Activated CD4-positive, alpha-beta T cell treated with anti-CD3 and anti-CD28 coated beads, Interleukin-2, amount 10 ng/mL, durations not matched to agents 7 days and 5 days (primary cell): ENCODE data around the gene TMEM165. TPM values are rescaled to one million over a fixed set of nuclear protein-coding genes. Genes with fewer than 3 reads are reported as not detected.

Source experiments
- CTCF ChIA-PET: fragments of 350-600 bp; sonication (Branson Sonifier 250); formaldehyde crosslinking; loops from one replicate; lab custom pipeline; 2021; ENCODE audit warnings: antibody characterized with exemption; lab: Charles Lee
- POLR2A ChIA-PET: fragments of 350-600 bp; sonication (Branson Sonifier 250); formaldehyde crosslinking; loops from one replicate; lab custom pipeline; 2021; ENCODE audit warnings: antibody characterized with exemption; lab: Charles Lee
- DNase-seq: peaks from one replicate; pipeline ENCODE4 v3.0.0-alpha.2; 2020
- H3K27ac Mint-ChIP-seq: one replicate; pipeline ENCODE4 v1.8.0; 2021; ENCODE audit warnings: mild to moderate bottlenecking, moderate library complexity, mixed read lengths
- H3K27me3 Mint-ChIP-seq: one replicate; pipeline ENCODE4 v1.8.0; 2021; ENCODE audit warnings: mixed read lengths
- H3K36me3 Mint-ChIP-seq: one replicate; pipeline ENCODE4 v1.8.0; 2021; ENCODE audit warnings: low read depth, mixed read lengths
- H3K4me1 Mint-ChIP-seq: one replicate; pipeline ENCODE4 v1.8.0; 2021; ENCODE audit warnings: mixed read lengths
- H3K4me3 Mint-ChIP-seq: one replicate; pipeline ENCODE4 v1.8.0; 2021; ENCODE audit warnings: mild to moderate bottlenecking, moderate library complexity, mixed read lengths
- H3K9me3 Mint-ChIP-seq: one replicate; pipeline ENCODE4 v1.8.0; 2021; ENCODE audit warnings: mixed read lengths
- total RNA-seq, 2 experiments: library from RNA; stranded (reverse); gene quantifications; one replicate each; pipeline ENCODE4 v1.2.3, GENCODE V29; 2021

The TMEM165 gene
- total RNA-seq, 2 experiments from 2014 or later, result 61.8 to 61.9 TPM

DNA sequence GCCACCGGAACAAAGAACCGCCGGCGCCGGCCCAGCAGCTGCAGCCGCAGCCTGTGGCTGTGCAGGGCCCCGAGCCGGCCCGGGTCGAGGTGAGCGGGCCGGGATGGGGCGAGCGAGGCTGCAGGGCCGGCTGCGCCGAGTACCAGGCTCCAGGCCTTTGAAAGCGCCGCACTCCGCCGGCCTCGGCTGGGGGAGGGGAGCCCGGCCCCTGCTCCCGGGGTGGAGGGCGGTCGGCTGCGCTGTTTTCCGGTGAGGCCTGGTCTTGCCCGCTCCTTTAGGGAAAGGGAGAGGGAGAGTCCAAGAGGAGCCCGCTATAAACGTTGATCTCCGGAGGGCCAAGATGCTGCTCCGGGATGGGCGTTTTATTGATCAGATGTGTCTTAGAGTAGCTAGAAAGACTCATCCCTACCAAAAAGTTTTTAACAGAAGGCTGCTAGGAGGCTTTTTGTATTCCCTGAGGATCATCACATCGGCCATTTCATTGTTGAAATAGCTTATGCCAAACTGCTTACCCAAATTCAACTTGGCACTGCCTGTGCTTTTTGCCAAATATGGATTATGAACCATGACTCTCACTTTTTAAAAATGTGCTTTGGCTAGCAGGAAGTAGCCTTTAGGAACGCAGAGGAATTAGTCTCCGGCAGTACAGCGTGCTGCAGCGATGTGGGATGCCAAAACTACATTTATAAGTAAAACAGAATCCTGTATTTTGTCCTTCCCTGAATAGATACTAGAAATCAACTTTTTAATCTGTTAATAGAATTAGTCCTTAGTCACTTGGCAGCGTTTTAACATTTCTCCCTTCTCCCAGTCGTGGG is 760 bp downstream of the TMEM165 start:
- peak overlapping the region; percentile 82 for H3K27ac Mint-ChIP-seq
- H3K4me1 Mint-ChIP-seq, result peaks cover 47% of the 10 kb centered on the region
- POLR2A ChIA-PET, result no interaction called here

DNA sequence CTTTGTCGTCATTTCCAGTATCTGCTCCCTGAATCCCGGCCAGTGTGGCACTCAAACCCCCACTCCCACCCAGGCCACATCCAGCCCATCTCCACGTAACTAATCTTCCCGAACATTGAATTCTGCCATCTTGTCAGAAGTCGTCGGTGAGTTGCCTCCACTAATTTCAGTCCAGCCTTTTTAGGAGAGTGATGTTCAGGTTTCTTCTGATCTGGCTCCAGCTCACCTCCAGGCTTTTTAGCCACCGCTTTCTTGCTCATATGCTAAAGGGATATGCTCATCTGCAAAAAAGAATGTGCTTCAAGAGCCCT is 1.3 kb downstream of the TMEM165 start:
- CTCF ChIA-PET, result no interaction called here
- Mint-ChIP-seq H3K27me3 (no peaks in the 10 kb centered on the region), H3K4me3 (peak overlapping the region; percentile 84), H3K4me1 (peaks cover 47% of the 10 kb centered on the region), H3K27ac (peak overlapping the region; percentile 82), H3K9me3 (no peaks in the 10 kb centered on the region), H3K36me3 (peaks cover 33% of the 10 kb centered on the region)
- no peak for DNase-seq
- POLR2A ChIA-PET, result no interaction called here

More for the DNA sequence above, 760 bp downstream of the TMEM165 start:
- Mint-ChIP-seq H3K9me3 (no peaks in the 10 kb centered on the region), H3K27me3 (no peaks in the 10 kb centered on the region), H3K4me3 (peak overlapping the region; percentile 89), H3K36me3 (peaks cover 33% of the 10 kb centered on the region)
- peak; percentile 18 for DNase-seq
- CTCF ChIA-PET, result interaction anchor here (1.1 to 2.0 kb wide), 5 partner anchors 12 to 149 kb away, joined by 3 to 10 read pairs (median 4); partner anchors contain the start of gene SRD5A3

DNA sequence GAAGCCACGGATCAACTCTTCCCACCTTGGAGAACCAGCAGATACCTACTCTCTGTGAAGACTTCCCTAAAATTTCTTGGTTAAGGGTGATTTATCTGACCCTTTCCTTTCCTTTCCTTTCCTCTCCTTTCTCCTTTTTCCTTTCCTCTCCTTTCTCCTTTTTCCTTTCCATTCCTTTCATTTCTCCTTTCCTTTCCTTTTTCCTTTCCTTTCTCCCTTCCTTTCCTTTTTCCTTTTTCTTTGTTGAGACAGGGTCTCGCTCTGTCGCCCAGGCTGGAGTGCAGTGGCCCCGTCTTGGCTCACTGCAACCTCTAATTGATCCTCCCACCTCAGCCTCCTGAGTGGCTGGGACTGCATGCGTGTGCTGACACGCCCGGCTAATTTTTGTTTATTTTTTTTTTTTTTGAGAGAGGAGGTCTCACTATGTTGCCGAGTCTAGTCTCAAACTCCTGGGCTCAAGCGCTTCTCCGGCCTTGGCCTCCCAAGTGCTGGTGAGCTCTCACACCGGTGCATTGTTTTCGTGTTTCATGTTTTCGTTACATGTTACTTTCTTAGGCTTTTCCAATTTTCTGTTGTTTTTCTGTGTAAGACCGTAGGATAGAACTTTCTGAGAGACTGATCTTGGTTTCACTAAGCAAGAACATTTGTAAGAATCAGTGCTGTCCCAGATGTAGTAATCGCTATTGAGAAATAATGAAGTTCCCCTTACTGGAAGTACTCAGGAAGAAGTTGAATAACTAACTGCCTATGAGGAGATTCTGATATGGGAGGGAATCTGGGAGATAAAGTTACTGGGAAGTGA is 2.0 kb downstream of the TMEM165 start:
- Mint-ChIP-seq H3K4me3 (peak overlapping the region; percentile 84), H3K9me3 (no peaks in the 10 kb centered on the region), H3K27me3 (no peaks in the 10 kb centered on the region), H3K4me1 (peaks cover 47% of the 10 kb centered on the region), H3K36me3 (peaks cover 33% of the 10 kb centered on the region), H3K27ac (peak overlapping the region; percentile 82)
- ChIA-PET POLR2A (no interaction called here), CTCF (interaction anchor here (0.6 kb wide), 1 partner anchor 13 kb away, joined by 3 read pairs; no protein-coding TSS in a partner anchor)
- DNase-seq, result no peak

DNA sequence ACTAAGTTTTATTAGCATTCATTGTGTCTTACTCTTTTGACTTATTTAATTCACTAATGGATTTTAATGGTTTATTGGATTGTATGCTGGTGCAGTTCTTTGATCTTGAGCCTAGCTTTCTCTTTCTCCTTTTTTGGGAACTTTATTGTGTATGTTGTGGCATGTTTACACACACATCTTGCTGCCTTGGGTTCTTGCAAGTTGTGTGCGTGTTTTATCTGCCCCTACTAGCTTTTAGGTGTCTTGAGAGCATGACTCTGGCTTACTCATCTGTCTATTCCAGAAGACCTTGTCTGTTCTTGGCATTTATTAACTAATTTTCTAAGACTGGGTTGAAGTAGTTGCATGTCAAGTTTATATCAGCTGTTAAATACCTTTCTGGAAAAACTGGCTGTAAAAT is 2.7 kb downstream of the TMEM165 start:
- peaks cover 38% of the 10 kb centered on the region for H3K36me3 Mint-ChIP-seq
- peak overlapping the region; percentile 84 for H3K4me3 Mint-ChIP-seq
- no peaks in the 10 kb centered on the region for H3K27me3 Mint-ChIP-seq
- H3K4me1 Mint-ChIP-seq, result peaks cover 51% of the 10 kb centered on the region
- peak overlapping the region; percentile 46 for H3K27ac Mint-ChIP-seq
- ChIA-PET POLR2A (interaction anchor here (0.7 kb wide), 1 partner anchor 550 kb away, joined by 3 read pairs; no protein-coding TSS in a partner anchor), CTCF (interaction anchor here (1.3 to 1.7 kb wide), 2 partner anchors 15 to 21 kb away, joined by 3 to 4 read pairs; no protein-coding TSS in a partner anchor)
- DNase-seq, result no peak
- no peaks in the 10 kb centered on the region for H3K9me3 Mint-ChIP-seq

DNA sequence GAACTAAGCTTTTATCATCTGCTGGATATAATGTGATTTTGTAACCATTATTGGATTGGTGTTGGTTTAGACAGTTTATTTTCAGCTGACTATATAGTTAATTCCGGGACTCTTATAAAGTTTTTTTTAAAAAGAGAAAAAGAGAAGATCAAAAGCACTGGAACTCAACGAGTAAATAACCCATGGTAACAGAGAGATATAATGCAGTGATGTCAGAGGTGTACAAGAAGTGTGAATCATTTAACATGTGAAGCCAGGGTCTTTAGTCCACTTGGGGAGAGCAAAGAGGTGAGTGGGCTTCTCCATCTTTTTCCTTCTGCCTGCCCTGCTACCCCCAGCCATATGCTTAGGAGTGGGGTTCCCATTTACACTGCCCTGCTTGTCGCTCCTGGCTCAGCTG is 3.2 kb downstream of the TMEM165 start:
- DNase-seq, result no peak
- Mint-ChIP-seq H3K9me3 (no peaks in the 10 kb centered on the region), H3K4me3 (peak overlapping the region; percentile 84), H3K4me1 (peaks cover 56% of the 10 kb centered on the region), H3K36me3 (peaks cover 43% of the 10 kb centered on the region), H3K27me3 (no peaks in the 10 kb centered on the region), H3K27ac (peak overlapping the region; percentile 73)
- ChIA-PET POLR2A (interaction anchor here (0.7 kb wide), 1 partner anchor 549 kb away, joined by 3 read pairs; no protein-coding TSS in a partner anchor), CTCF (interaction anchor here (1.3 to 1.7 kb wide), 3 partner anchors 15 to 550 kb away, joined by 3 to 4 read pairs (median 3); partner anchors contain the start of gene CEP135)

DNA sequence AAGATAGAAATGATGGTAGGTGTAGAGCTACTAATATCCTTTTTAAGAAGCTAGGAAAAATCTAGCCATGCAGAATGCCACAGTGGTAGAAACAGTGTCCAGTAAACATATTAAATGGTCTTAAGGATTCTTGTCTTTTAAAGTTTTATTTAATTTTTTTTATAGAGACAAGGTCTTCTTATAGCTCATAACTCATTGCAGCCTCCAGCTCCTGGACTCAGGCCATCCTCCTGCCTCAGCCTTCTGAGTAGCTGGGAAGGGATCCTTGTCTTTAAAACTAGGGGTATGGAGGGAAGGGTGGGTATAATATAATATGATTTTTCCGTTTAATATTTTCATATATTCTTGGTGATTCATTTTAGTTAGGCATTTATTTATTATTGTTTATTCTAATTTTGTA is 3.8 kb downstream of the TMEM165 start:
- POLR2A ChIA-PET, result interaction anchor here (0.6 kb wide), 1 partner anchor 146 kb away, joined by 3 read pairs; no protein-coding TSS in a partner anchor
- no peaks in the 10 kb centered on the region for H3K9me3 Mint-ChIP-seq
- CTCF ChIA-PET, result interaction anchor here (1.3 to 1.7 kb wide), 3 partner anchors 16 to 549 kb away, joined by 3 to 4 read pairs (median 3); partner anchors contain the start of gene CEP135
- peaks cover 54% of the 10 kb centered on the region for H3K4me1 Mint-ChIP-seq
- H3K4me3 Mint-ChIP-seq, result no peak overlapping the region
- H3K27me3 Mint-ChIP-seq, result no peaks in the 10 kb centered on the region
- no peak overlapping the region for H3K27ac Mint-ChIP-seq
- DNase-seq, result no peak
- H3K36me3 Mint-ChIP-seq, result peaks cover 47% of the 10 kb centered on the region

DNA sequence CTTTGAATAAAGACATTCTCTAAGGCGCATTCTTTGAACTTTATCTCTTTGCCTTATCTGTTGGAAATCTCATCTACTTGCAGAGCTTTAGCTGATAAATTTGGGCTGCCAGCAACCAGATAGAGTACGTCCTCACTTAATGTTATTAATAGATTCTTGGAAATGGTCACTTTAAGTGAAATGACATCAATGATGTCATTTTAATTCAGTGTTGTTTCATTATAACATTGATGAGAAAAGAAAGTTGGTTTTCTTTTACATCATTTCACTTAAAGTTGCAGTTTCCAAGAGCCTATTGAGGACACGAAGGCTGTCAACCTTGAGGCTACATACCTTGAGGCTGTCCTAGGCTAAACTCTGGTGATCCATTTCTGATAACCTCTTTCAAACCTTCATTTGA is 9.3 kb downstream of the TMEM165 start:
- Mint-ChIP-seq H3K36me3 (peaks cover 47% of the 10 kb centered on the region), H3K4me1 (peaks cover 47% of the 10 kb centered on the region), H3K9me3 (no peaks in the 10 kb centered on the region), H3K4me3 (no peak overlapping the region), H3K27me3 (no peaks in the 10 kb centered on the region), H3K27ac (no peak overlapping the region)
- ChIA-PET CTCF (no interaction called here), POLR2A (no interaction called here)
- DNase-seq, result no peak

DNA sequence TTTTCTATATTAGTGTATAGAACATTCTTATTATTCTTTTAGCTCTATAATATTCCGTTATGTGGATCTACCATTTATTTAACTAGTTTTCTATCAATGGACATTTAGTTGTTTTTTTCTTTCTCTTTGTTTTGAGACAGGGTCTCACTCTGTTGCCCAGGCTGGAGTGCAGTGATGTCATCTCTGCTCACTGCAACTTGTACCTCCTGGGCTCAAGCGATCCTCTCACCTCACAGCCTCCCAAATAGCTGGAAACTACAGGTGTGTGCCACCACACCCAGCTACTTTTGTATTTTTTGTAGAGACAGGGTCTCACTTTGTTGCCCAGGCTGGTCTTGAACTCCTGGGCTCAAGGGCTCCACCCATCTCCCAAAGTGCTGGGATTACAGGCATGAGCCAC is 10.8 kb downstream of the TMEM165 start:
- Mint-ChIP-seq H3K27me3 (no peaks in the 10 kb centered on the region), H3K4me1 (peaks cover 45% of the 10 kb centered on the region), H3K4me3 (no peak overlapping the region), H3K9me3 (no peaks in the 10 kb centered on the region), H3K36me3 (peaks cover 40% of the 10 kb centered on the region), H3K27ac (no peak overlapping the region)
- CTCF ChIA-PET, result no interaction called here
- no peak for DNase-seq
- POLR2A ChIA-PET, result no interaction called here

DNA sequence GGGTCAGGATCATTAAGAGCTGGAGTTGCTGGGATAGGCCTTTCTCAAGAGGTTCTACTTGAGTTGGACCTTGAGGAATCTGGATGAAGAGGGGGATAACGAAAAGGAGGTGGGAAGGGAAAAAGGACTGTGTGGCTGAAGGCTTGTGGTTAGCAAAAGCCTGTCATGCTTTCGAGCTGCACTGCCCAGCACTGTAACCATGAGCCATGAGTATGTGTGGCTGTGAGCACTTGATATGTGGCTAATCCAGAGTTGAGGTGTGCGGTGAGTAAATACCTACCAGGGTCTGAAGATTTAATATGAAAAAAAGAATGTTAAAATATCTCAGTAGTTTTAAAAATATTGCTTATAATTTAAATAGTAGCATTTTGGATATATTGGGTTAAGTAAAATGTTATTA is 11.4 kb downstream of the TMEM165 start:
- peaks cover 48% of the 10 kb centered on the region for H3K4me1 Mint-ChIP-seq

DNA sequence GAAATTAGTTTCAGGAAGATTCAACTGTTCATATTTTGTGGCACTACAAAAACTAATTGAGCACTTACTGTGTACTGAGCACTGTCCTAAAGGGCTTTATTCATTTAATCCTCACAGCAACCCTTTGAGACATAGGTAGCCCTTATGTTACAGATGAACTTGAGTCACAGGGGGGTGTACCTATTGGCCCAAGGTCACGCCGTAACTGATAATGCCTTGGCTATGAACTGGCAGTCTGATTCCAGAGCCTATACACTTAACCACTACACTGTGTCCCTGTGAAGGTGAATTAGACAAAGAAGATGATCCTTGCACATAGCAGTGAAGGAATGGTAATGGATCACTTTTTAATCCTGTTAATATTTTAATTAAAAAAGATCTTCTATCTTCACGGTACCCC is 12.0 kb downstream of the TMEM165 start:
- peaks cover 44% of the 10 kb centered on the region for H3K36me3 Mint-ChIP-seq
- no peak overlapping the region for H3K4me3 Mint-ChIP-seq
- H3K27me3 Mint-ChIP-seq, result no peaks in the 10 kb centered on the region
- peaks cover 48% of the 10 kb centered on the region for H3K4me1 Mint-ChIP-seq
- H3K27ac Mint-ChIP-seq, result no peak overlapping the region
- DNase-seq, result no peak
- POLR2A ChIA-PET, result no interaction called here
- H3K9me3 Mint-ChIP-seq, result no peaks in the 10 kb centered on the region
- CTCF ChIA-PET, result interaction anchor here (0.6 kb wide), 1 partner anchor 12 kb away, joined by 3 read pairs; the partner anchor contains the start of gene TMEM165

More for the DNA sequence above, 11.4 kb downstream of the TMEM165 start:
- no peaks in the 10 kb centered on the region for H3K9me3 Mint-ChIP-seq
- H3K27me3 Mint-ChIP-seq, result no peaks in the 10 kb centered on the region
- no peak for DNase-seq
- no peak overlapping the region for H3K4me3 Mint-ChIP-seq
- H3K27ac Mint-ChIP-seq, result no peak overlapping the region
- H3K36me3 Mint-ChIP-seq, result peaks cover 44% of the 10 kb centered on the region
- CTCF ChIA-PET, result interaction anchor here (0.6 kb wide), 1 partner anchor 12 kb away, joined by 3 read pairs; the partner anchor contains the start of gene TMEM165
- POLR2A ChIA-PET, result no interaction called here

DNA sequence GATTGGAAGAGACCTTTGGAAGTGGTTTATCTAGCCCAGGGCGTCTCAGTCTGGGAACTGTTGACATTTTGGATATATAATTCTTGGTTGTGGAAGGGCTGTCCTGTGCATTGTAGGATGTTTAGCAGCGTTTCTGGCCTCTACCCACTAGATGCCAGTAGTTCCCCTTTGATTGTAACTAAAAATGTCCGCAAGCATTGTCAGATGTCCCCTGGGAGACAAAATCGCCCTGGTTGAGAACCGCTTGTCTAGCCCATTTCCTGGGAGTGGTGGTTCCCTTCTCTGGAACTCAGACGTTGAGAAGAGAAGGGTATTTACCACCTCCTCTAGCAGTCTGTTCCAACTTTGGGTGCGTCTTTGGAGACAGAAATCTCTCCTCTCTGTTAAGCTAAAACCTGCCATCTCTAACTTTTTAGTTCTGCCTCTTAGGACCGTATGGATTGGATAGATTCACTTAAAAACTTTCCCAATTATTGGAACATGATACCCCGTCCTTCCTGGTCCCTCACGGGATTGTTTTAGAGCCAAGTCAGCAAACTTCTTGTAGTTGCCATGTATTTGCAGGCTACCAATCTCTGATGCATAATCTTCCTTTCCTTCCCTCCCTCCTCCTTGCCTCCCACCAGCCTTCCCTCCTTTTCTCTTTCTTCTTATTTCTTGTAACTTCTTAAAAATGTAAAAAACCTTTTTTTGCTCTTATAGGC is 13.9 kb downstream of the TMEM165 start:
- Mint-ChIP-seq H3K9me3 (no peaks in the 10 kb centered on the region), H3K27me3 (no peaks in the 10 kb centered on the region), H3K4me3 (no peak overlapping the region), H3K27ac (peak overlapping the region; percentile 63), H3K4me1 (peaks cover 38% of the 10 kb centered on the region), H3K36me3 (peaks cover 33% of the 10 kb centered on the region)
- POLR2A ChIA-PET, result no interaction called here
- no peak for DNase-seq
- CTCF ChIA-PET, result interaction anchor here (0.9 to 1.5 kb wide), 4 partner anchors 16 to 41 kb away, joined by 3 to 5 read pairs (median 4); no protein-coding TSS in a partner anchor

DNA sequence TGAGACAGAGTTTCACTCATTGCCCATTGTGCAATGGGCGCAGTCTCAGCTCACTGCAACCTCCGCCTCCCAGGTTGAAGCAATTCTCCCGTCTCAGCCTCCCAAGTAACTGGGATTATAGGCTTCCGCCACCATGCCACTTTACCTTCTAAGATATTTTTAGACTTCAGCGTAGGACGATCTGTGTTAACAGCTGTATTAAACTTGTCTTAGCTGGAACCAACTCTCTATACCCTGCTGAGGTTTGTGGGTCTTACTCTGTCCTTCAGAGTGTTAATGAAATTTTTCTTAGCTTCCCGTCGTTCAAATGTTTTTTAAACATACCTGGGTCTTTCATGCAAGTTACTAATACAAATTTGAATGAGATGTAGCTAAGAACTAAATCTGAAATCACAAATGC is 14.7 kb downstream of the TMEM165 start:
- no peak for DNase-seq
- H3K27ac Mint-ChIP-seq, result no peak overlapping the region
- ChIA-PET CTCF (interaction anchor here (0.9 to 1.5 kb wide), 2 partner anchors 18 to 23 kb away, joined by 3 to 5 read pairs; no protein-coding TSS in a partner anchor), POLR2A (interaction anchor here (0.7 kb wide), 1 partner anchor 7 kb away, joined by 6 read pairs; no protein-coding TSS in a partner anchor)
- H3K27me3 Mint-ChIP-seq, result no peaks in the 10 kb centered on the region
- peaks cover 32% of the 10 kb centered on the region for H3K4me1 Mint-ChIP-seq
- H3K36me3 Mint-ChIP-seq, result peaks cover 26% of the 10 kb centered on the region
- no peak overlapping the region for H3K4me3 Mint-ChIP-seq
- H3K9me3 Mint-ChIP-seq, result no peaks in the 10 kb centered on the region
